Cardiac ventricle fibroblast (primary cell): ENCODE results near the gene SH2D3C. TPM values are rescaled to one million over a fixed set of nuclear protein-coding genes. Genes with fewer than 3 reads are reported as not detected.

Experiments
- total RNA-seq: library from RNA; depleted of rRNA; stranded (reverse); fragments of >200 nt; gene quantifications from 2 replicates; pipeline ENCODE4 v1.2.3, GENCODE V29; 2015

The SH2D3C gene
- total RNA-seq: 1.1 and 2.5 TPM in 2 replicates

DNA sequence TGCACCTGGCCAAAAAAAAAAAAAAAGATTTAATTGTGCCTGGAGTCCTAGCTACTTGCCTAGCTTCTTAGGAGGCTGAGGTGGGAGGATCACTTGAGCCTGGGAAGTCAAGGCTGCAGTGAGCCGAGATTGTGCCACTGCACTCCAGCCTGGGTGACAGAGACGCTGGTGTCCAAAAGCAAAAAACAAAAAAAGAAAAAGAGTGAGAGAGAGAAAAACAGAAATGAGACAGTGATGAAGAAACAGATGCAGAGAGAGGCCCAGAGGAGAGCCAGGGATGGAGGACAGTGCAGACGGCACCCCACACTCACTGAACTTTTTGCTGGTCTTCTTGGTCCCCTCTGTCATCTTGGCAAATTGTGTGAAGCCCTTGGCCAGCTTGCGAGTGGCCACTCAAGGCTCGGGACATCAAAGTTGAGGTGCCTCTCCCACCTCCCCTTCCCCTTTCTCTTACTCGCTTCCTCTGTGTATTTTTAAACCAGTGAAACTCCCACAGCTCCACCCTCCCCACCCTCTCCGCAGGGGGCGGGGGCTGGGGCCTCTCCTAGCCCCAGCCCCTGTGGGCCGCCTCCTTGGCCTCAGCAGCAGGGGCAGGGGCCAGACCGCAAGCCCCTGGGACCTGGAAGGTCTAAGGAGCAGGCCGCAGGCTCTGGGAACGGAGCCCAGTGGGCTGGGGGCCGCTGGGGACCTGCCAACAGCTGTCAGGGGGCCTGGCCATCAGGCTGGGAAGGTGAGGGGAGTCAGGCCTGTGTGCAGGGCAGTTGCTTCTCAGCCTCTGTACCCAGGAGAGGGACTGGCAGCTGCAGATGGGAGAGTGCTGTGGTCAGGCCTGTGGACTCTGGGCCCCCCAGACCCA, at the start of gene SH2D3C:
Gene SH2D3C, minus strand, starts transcription at position 387 of the 856 bp plus-strand sequence. Its CDS starts 39 bp downstream, at position 348.

GRCh38 chr9:127802576-127803443, 24.3 kb upstream of the SH2D3C start, which contains the start of gene FPGS:
FPGS (plus strand) TSS chr9:127802882; CDS start chr9:127802925, 43 bp downstream.

GRCh38 chr9:127785933-127786772, 7.7 kb upstream of the SH2D3C start, which contains the start of gene CDK9:
CDK9 (plus strand) TSS chr9:127786034; CDS start chr9:127786149, 115 bp downstream.

DNA sequence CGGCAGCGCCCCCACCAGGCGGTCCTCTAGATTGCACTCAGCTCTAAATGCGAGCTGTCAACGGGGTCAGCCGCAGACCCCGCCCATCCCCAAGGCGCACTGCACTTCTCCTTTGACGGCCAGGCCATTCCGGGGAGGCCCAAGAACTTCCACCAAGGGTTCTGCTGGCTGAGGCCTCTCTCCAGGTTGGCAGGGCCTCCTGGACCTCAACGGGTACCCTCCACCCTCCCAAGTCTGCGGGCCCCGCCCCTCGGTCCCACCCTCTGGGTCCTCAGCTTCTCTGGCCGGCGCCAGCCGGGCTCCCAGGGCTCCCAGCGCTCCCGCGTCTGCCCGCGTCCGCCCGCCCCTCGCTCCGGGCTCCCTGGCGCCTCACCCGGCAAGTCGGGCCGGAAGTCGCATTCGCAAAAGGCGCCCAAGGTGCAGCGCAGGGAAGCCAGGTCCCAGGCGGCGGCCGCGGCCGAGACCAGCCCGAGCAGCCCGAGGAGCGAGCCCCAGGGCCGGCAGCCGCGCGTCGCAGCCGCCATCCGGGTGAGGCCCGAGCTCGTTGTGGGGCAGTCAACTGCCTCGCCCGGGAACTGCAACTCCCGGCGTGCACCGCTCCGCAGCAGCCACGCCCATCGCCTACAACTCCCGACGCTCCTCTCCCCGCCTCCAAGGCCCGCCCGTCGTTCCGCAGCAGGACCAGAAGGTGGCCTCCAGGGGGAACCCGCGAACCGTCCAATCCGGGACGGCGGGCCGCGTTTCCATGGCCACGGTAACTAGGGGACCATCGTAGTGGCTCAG, 43.5 kb downstream of the SH2D3C start, which contains the start of gene TOR2A:
Gene TOR2A, minus strand, starts transcription at position 548 of the 783 bp plus-strand sequence. Its CDS starts 24 bp downstream, at position 524.

GRCh38 chr9:127715470-127716337, 62.8 kb downstream of the SH2D3C start, which contains the start of the genes PTRH1 and TTC16:
PTRH1 (minus strand) TSS chr9:127715663; CDS start chr9:127715639, 24 bp downstream.
TTC16 (plus strand) TSS chr9:127716079; CDS start chr9:127716146, 67 bp downstream.

DNA sequence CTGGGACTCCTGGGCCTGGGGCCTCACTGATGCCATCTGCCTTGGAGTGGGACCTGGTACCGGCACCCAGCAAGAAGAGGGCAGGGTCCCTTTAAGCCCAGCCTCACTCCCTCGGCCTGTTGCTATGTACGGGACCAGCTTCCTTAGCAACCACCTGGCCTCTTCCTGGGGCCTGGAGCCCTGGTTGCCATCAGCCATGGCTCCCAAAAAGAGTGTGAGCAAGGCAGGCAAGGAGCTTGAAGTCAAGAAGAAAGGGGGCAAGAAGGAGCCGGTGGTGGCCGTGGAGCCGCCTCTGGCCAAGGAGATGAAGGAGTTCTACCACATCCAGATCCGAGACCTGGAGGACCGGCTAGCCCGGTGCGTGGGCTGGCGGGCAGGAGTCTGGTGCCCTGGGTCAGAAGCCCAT, 71.6 kb downstream of the SH2D3C start, which contains the start of gene CFAP157:
Gene CFAP157, plus strand, starts transcription at position 153 of the 406 bp plus-strand sequence. Its CDS starts 44 bp downstream, at position 197.

Other genes with a start within 250 kb of the SH2D3C start
- 51.5 and 85.1 TPM in 2 replicates for gene STXBP1, start 166.4 kb downstream of the SH2D3C start, total RNA-seq
- not detected in 2 replicates for gene CFAP157, start 71.7 kb downstream of the SH2D3C start, total RNA-seq
- gene PTRH1, start 63.0 kb downstream of the SH2D3C start, total RNA-seq: 17.0 and 17.7 TPM in 2 replicates
- not detected in 2 replicates for gene TTC16, start 62.6 kb downstream of the SH2D3C start, total RNA-seq
- gene TOR2A, start 43.4 kb downstream of the SH2D3C start, total RNA-seq: 6.9 and 7.1 TPM in 2 replicates
- 49.6 and 59.7 TPM in 2 replicates for gene CDK9, start 7.4 kb upstream of the SH2D3C start, total RNA-seq
- 35.1 and 35.9 TPM in 2 replicates for gene FPGS, start 24.2 kb upstream of the SH2D3C start, total RNA-seq
- gene ENG, start 76.0 kb upstream of the SH2D3C start, total RNA-seq: 213 and 258 TPM in 2 replicates
- gene AK1, start 99.0 kb upstream of the SH2D3C start, total RNA-seq: 53.7 and 57.8 TPM in 2 replicates
- 79.0 and 95.3 TPM in 2 replicates for gene ST6GALNAC6, start 120.9 kb upstream of the SH2D3C start, total RNA-seq
- 67.5 and 83.5 TPM in 2 replicates for gene ST6GALNAC4, start 138.4 kb upstream of the SH2D3C start, total RNA-seq
- gene PIP5KL1, start 152.1 kb upstream of the SH2D3C start, total RNA-seq: 0.44 and 4.5 TPM in 2 replicates
- gene DPM2, start 159.2 kb upstream of the SH2D3C start, total RNA-seq: 13.0 and 14.4 TPM in 2 replicates
- gene EEIG1, start 202.3 kb upstream of the SH2D3C start, total RNA-seq: 13.5 and 15.4 TPM in 2 replicates